Neuronal stem cell (in vitro differentiated cells): ENCODE data around the gene INO80.
A peak's percentile ranks its signal among the peaks of the same experiment; 100 is the strongest.

Experiments used
- DNase-seq: peaks from one replicate; pipeline ENCODE4 v3.0.0-alpha.2; 2013; ENCODE audit warnings: low spot score
- H2AFZ ChIP-seq: one replicate; pipeline ENCODE4 v1.6.1; 2013; ENCODE audit warnings: mild to moderate bottlenecking, low read length, inconsistent platforms
- H2AK5ac ChIP-seq: 2 replicates; pipeline ENCODE4 v1.6.1; 2013; ENCODE audit warnings: low read depth, mild to moderate bottlenecking, inconsistent platforms, low read length, moderate library complexity, mixed read lengths
- H2BK120ac ChIP-seq: 2 replicates; pipeline ENCODE4 v1.6.1; 2013; ENCODE audit warnings: low read depth, mild to moderate bottlenecking, inconsistent platforms, low read length, moderate library complexity, mixed read lengths
- H2BK12ac ChIP-seq: one replicate; pipeline ENCODE4 v1.6.1; 2013; ENCODE audit warnings: low read length, inconsistent platforms
- H2BK15ac ChIP-seq: 2 replicates; pipeline ENCODE4 v1.6.1; 2013; ENCODE audit warnings: mild to moderate bottlenecking, low read length, inconsistent platforms, mixed read lengths
- H2BK5ac ChIP-seq: one replicate; pipeline ENCODE4 v1.6.1; 2013; ENCODE audit warnings: inconsistent platforms, mild to moderate bottlenecking, low read length, moderate library complexity
- H3K14ac ChIP-seq: one replicate; pipeline ENCODE4 v1.6.1; 2013; ENCODE audit warnings: low read length, inconsistent platforms
- H3K18ac ChIP-seq: 2 replicates; pipeline ENCODE4 v1.6.1; 2013; ENCODE audit warnings: low read length, inconsistent platforms
- H3K23ac ChIP-seq: 2 replicates; pipeline ENCODE4 v1.6.1; 2013; ENCODE audit warnings: low read depth, mild to moderate bottlenecking, mixed read lengths, low read length, inconsistent platforms; ENCODE audit not compliant: poor library complexity
- H3K27ac ChIP-seq: replicated peaks from 3 replicates; pipeline ENCODE4 v1.5.1; 2013; ENCODE audit warnings: low read length, inconsistent platforms
- H3K27me3 ChIP-seq, 3 experiments: 2 replicates each; pipeline ENCODE4 v1.6.1; 2013; ENCODE audit warnings: low read length in 3 of 3, mild to moderate bottlenecking in 2 of 3, inconsistent platforms in 1 of 3, low read depth in 1 of 3, mixed read lengths in 1 of 3, moderate library complexity in 1 of 3; ENCODE audit not compliant: control insufficient read depth in 3 of 3, insufficient read depth in 3 of 3
- H3K36me3 ChIP-seq, 2 donors: replicated peaks in 1 of 2; 2 replicates each; pipeline ENCODE4 v1.6.1; 2013; ENCODE audit warnings: low read length in 2 of 2; ENCODE audit not compliant: control insufficient read depth in 2 of 2, insufficient read depth in 2 of 2
- H3K4ac ChIP-seq: 2 replicates; pipeline ENCODE4 v1.6.1; 2013; ENCODE audit warnings: inconsistent platforms, mild to moderate bottlenecking, low read length, moderate library complexity
- H3K4me1 ChIP-seq, 2 donors: 1 replicate in 1 of 2; 2 replicates in 1 of 2; pipeline ENCODE4 v1.6.1; 2013; ENCODE audit warnings: low read length in 2 of 2, low read depth in 1 of 2; ENCODE audit not compliant: control insufficient read depth in 2 of 2, insufficient read depth in 1 of 2
- H3K4me2 ChIP-seq: one replicate; pipeline ENCODE4 v1.6.1; 2013; ENCODE audit warnings: mild to moderate bottlenecking, low read length, inconsistent platforms; ENCODE audit not compliant: insufficient read depth, poor library complexity, severe bottlenecking
- H3K4me3 ChIP-seq, 2 donors: 2 replicates each; pipeline ENCODE4 v1.5.1; 2013; ENCODE audit warnings: low read length in 2 of 2, mild to moderate bottlenecking in 2 of 2, inconsistent platforms in 1 of 2, moderate library complexity in 1 of 2
- H3K79me1 ChIP-seq: one replicate; pipeline ENCODE4 v1.6.1; 2013; ENCODE audit warnings: low read depth, mild to moderate bottlenecking, inconsistent platforms, low read length, moderate library complexity
- H3K9ac ChIP-seq: one replicate; pipeline ENCODE4 v1.6.1; 2013; ENCODE audit warnings: mild to moderate bottlenecking, low read depth, low read length, inconsistent platforms; ENCODE audit not compliant: poor library complexity
- H3K9me3 ChIP-seq, 2 donors: replicated peaks in 1 of 2; 2 replicates each; pipeline versions ENCODE3 to v1.6.1; 2013; ENCODE audit warnings: low read length in 2 of 2, mild to moderate bottlenecking in 2 of 2, inconsistent platforms in 1 of 2, low read depth in 1 of 2, mixed read lengths in 1 of 2, moderate library complexity in 1 of 2; ENCODE audit not compliant: control insufficient read depth in 2 of 2, insufficient read depth in 1 of 2
- H4K8ac ChIP-seq: one replicate; pipeline ENCODE4 v1.6.1; 2013; ENCODE audit warnings: low read depth, mild to moderate bottlenecking, inconsistent platforms, low read length, moderate library complexity
- H4K91ac ChIP-seq: one replicate; pipeline ENCODE4 v1.6.1; 2013; ENCODE audit warnings: low read length, low read depth, mild to moderate bottlenecking, inconsistent platforms; ENCODE audit not compliant: poor library complexity
- WGBS, 2 donors: extraction: QIAGEN DNeasy Blood & Tissue Kit; methylation state at CpG; one replicate each; pipeline ENCODE4 v1.1.7; 2013; ENCODE audit warnings: missing lambda C conversion rate in 2 of 2, mixed read lengths in 1 of 2; ENCODE audit not compliant: insufficient read length in 2 of 2, insufficient replicate concordance in 1 of 2; ENCODE audit errors: extremely low coverage in 2 of 2; 5-methylcytosine and 5-hydroxymethylcytosine counted together

The INO80 gene

GRCh38 chr15:41031232-41032078, 84.6 kb downstream of the INO80 start:
- Histone ChIP-seq H3K23ac (peak overlapping the region; percentile 40), H2BK15ac (no peak overlapping the region), H3K14ac (no peak overlapping the region), H3K27me3 (no peaks in the 10 kb centered on the region), H2BK5ac (no peak overlapping the region), H4K91ac (no peak overlapping the region), H3K9ac (no peak overlapping the region), H2AK5ac (no peak overlapping the region), H3K4me2 (no peak overlapping the region), H3K4me1 (no peaks in the 10 kb centered on the region), H3K4ac (no peak overlapping the region), H3K79me1 (no peaks in the 10 kb centered on the region), H2AFZ (no peak overlapping the region), H3K36me3 (peaks cover 4 to 25% of the 10 kb centered on the region in 2 donors), H3K27ac (no peak overlapping the region), H3K18ac (no peak overlapping the region), H2BK120ac (no peak overlapping the region), H2BK12ac (no peak overlapping the region), H4K8ac (no peak overlapping the region), H3K4me3 (no peak overlapping the region), H3K9me3 (no peaks in the 10 kb centered on the region)
- no CpG with 5 or more reads among the region's 5 CpGs for WGBS, 2 donors
- no peak for DNase-seq

DNA sequence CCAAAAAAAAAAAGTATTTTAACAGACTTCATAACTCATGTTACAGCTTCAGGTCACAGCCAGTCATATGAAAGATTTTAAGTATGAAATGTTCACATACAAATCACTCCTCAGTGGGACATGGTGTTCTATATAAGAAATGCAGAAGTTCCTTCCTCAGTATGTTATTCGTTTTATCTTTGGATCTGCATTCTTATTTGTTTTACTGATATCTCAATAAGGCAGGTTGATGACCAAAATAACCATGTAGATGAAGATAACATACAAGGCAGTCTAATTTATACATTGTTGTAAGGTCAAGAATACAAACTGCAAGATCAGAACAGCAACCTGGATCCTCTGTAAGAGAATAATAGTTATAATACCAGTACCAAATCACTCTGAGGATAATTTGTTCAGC, 87.2 kb downstream of the INO80 start:
- H3K18ac ChIP-seq: no peak overlapping the region
- H3K4me3 ChIP-seq: no peak overlapping the region
- H2BK15ac ChIP-seq: no peak overlapping the region
- H3K14ac ChIP-seq: no peak overlapping the region
- H3K4me1 ChIP-seq: no peaks in the 10 kb centered on the region
- H3K23ac ChIP-seq: no peak overlapping the region
- H2BK12ac ChIP-seq: no peak overlapping the region
- H3K4ac ChIP-seq: no peak overlapping the region
- H4K8ac ChIP-seq: no peak overlapping the region
- H3K9ac ChIP-seq: no peak overlapping the region
- no peak overlapping the region for H2AFZ ChIP-seq
- H3K4me2 ChIP-seq: no peak overlapping the region
- no peaks in the 10 kb centered on the region for H3K9me3 ChIP-seq
- H4K91ac ChIP-seq: no peak overlapping the region
- H3K27me3 ChIP-seq: no peaks in the 10 kb centered on the region
- no CpG with 5 or more reads among the region's 1 CpG for WGBS, 2 donors
- no peaks in the 10 kb centered on the region for H3K79me1 ChIP-seq
- no peak for DNase-seq
- H2BK120ac ChIP-seq: no peak overlapping the region
- no peak overlapping the region for H3K27ac ChIP-seq
- H3K36me3 ChIP-seq: peaks cover 6 to 47% of the 10 kb centered on the region in 2 donors
- no peak overlapping the region for H2AK5ac ChIP-seq
- no peak overlapping the region for H2BK5ac ChIP-seq

DNA sequence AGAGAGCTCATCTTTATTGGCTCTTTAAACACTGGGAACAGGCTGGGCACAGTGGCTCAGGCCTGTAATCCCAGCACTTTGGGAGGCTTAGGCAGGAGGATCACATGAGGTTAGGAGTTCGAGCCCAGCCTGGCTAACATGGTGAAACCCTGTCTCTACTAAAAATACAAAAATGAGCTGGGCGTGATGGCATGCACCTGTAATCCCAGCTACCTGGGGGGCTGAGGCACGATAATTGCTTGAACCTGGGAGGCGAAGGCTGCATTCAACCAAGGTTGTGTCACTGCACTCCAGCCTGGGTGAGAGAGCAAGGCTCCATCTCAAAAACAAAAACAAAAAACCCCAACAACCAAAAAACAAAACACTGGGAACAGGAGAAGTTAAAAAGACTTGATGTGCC, 90.7 kb downstream of the INO80 start:
- WGBS, 2 donors: no CpG with 5 or more reads among the region's 4 CpGs
- no peak overlapping the region for H3K9ac ChIP-seq

DNA sequence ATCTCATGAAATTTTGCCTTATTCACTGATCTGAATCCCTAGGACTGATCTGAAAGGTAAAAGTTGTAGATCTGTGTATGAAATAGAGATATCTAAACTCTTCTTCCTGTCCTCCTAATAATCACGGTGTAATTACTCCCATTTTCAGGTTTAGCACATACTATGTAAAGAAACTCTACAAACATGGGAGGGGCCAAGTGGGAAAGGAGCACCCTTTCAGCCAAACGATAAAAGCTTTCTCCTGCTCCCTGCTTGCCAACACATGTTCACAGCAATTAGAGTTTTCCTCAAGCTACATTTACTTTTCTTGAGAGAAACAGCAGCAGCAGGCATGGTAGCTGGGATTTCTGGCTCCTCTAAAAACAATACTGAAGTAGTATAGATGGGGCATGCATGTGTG, 91.2 kb downstream of the INO80 start:
- DNase-seq: no peak
- H2BK5ac ChIP-seq: no peak overlapping the region
- no peak overlapping the region for H2BK15ac ChIP-seq
- H2AFZ ChIP-seq: no peak overlapping the region
- H2AK5ac ChIP-seq: no peak overlapping the region
- H3K4ac ChIP-seq: no peak overlapping the region
- no peak overlapping the region for H3K18ac ChIP-seq
- H3K9ac ChIP-seq: no peak overlapping the region
- no peak overlapping the region for H3K23ac ChIP-seq
- H3K4me1 ChIP-seq: no peaks in the 10 kb centered on the region
- no peak overlapping the region for H3K14ac ChIP-seq
- H4K8ac ChIP-seq: no peak overlapping the region
- H3K4me3 ChIP-seq: no peak overlapping the region
- no peak overlapping the region for H3K27ac ChIP-seq
- H3K9me3 ChIP-seq: no peaks in the 10 kb centered on the region
- no peak overlapping the region for H4K91ac ChIP-seq
- WGBS, 2 donors: no CpG with 5 or more reads among the region's 2 CpGs
- no peak overlapping the region for H2BK12ac ChIP-seq
- H3K27me3 ChIP-seq: no peaks in the 10 kb centered on the region
- H3K79me1 ChIP-seq: no peaks in the 10 kb centered on the region
- H3K36me3 ChIP-seq: peaks cover 9 to 72% of the 10 kb centered on the region in 2 donors
- H3K4me2 ChIP-seq: no peak overlapping the region
- H2BK120ac ChIP-seq: no peak overlapping the region

More for the DNA sequence above, 90.7 kb downstream of the INO80 start:
- no peak overlapping the region for H3K18ac ChIP-seq
- H3K27ac ChIP-seq: no peak overlapping the region
- no peak overlapping the region for H3K4me3 ChIP-seq
- no peak overlapping the region for H2AFZ ChIP-seq
- no peak overlapping the region for H3K23ac ChIP-seq
- H2BK12ac ChIP-seq: no peak overlapping the region
- DNase-seq: no peak
- no peaks in the 10 kb centered on the region for H3K79me1 ChIP-seq
- no peak overlapping the region for H3K14ac ChIP-seq
- H2AK5ac ChIP-seq: no peak overlapping the region
- no peaks in the 10 kb centered on the region for H3K4me1 ChIP-seq
- H3K36me3 ChIP-seq: peaks cover 9 to 67% of the 10 kb centered on the region in 2 donors
- no peaks in the 10 kb centered on the region for H3K9me3 ChIP-seq
- H4K91ac ChIP-seq: no peak overlapping the region
- no peak overlapping the region for H3K4me2 ChIP-seq
- no peak overlapping the region for H2BK5ac ChIP-seq
- H2BK120ac ChIP-seq: no peak overlapping the region
- H3K4ac ChIP-seq: no peak overlapping the region
- H2BK15ac ChIP-seq: no peak overlapping the region
- no peak overlapping the region for H4K8ac ChIP-seq
- H3K27me3 ChIP-seq: no peaks in the 10 kb centered on the region
